Tibial nerve (tissue), 4 donors: ENCODE results near the gene MRTFA. TPM values are rescaled to one million over a fixed set of nuclear protein-coding genes. Genes with fewer than 3 reads are reported as not detected.
A peak's percentile ranks its signal among the peaks of the same experiment; 100 is the strongest.

Source experiments
- DNase-seq, 2 donors: peaks; one replicate each; pipeline ENCODE4 v3.0.0-alpha.2; 2019; ENCODE audit warnings: low spot score in 2 of 2
- H3K27ac ChIP-seq, 4 donors: fragments of 200-600 bp; sonication (generic) in 3 of 4; one replicate each; pipeline ENCODE4 v1.5.1; 2017 to 2019; ENCODE audit warnings: mild to moderate bottlenecking in 1 of 4
- H3K27me3 ChIP-seq, 2 donors: fragments of 200-600 bp; sonication (generic) in 1 of 2; one replicate each; pipeline versions ENCODE4 v1.5.1 to v1.6.0; 2017 to 2019
- H3K36me3 ChIP-seq, 3 donors: fragments of 200-600 bp; sonication (generic); one replicate each; pipeline ENCODE4 v1.5.1; 2018 to 2019
- H3K4me1 ChIP-seq, 4 donors: fragments of 200-600 bp; sonication (generic) in 3 of 4; one replicate each; pipeline ENCODE4 v1.5.1; 2017 to 2019
- H3K4me3 ChIP-seq, 4 donors: fragments of 200-600 bp; sonication (generic) in 3 of 4; one replicate each; pipeline ENCODE4 v1.5.1; 2017 to 2019; ENCODE audit warnings: mild to moderate bottlenecking in 1 of 4, moderate library complexity in 1 of 4
- H3K9me3 ChIP-seq, 4 donors: fragments of 200-600 bp; sonication (generic) in 3 of 4; one replicate each; pipeline ENCODE4 v1.5.1; 2017 to 2019
- EP300 ChIP-seq, 2 donors: sonication (generic); formaldehyde crosslinking; IDR thresholded peaks; one replicate each; pipeline ENCODE4 v1.6.1; 2017; ENCODE audit warnings: antibody characterized with exemption in 2 of 2, mild to moderate bottlenecking in 1 of 2
- POLR2A ChIP-seq, 2 donors: fragments of 450-650 bp; IDR thresholded peaks; one replicate each; pipeline ENCODE4 v1.6.1; 2017; ENCODE audit warnings: antibody characterized with exemption in 2 of 2, mild to moderate bottlenecking in 2 of 2, moderate library complexity in 2 of 2
- WGBS, 2 donors: methylation state at CpG; one replicate each; pipeline ENCODE4 v1.1.5; 2018; 5-methylcytosine and 5-hydroxymethylcytosine counted together
- total RNA-seq, 4 donors: library from RNA; depleted of rRNA; stranded (reverse); fragments of >200 nt; gene quantifications; one replicate each; pipeline ENCODE4 v1.1.0, GENCODE V29; 2016
- TF ChIP-seq, protein P1 (sequence below), 5 experiments: fragments of 200-600 bp in 3 of 5; fragments of 450-650 bp in 2 of 5; sonication (generic) in 3 of 5; IDR thresholded peaks; one replicate each; pipeline ENCODE4 v1.5.1; 2016 to 2019; ENCODE audit warnings: antibody characterized with exemption in 5 of 5, mild to moderate bottlenecking in 3 of 5, moderate library complexity in 2 of 5

Gene MRTFA
- total RNA-seq, 4 donors from 2014 or later: 69.7 to 119 (median 104) TPM

DNA sequence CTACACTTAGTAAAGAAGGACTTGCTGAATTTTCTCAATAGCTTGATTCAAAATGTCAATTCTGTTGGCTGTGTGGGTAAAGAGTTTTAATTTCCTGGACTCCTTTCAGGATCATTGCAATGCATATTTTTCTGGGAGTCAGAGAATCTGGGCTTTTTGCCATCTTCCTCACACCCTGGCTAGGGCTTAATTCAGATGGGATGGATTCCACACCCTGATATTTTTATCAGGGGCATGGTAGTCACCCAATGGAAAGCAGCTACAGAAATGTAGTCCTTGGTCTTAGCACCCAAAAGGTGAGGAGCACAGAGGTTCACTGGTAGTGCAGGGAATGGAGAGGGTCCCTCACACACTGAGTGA is 186.9 kb downstream of the MRTFA start:
- Histone ChIP-seq H3K4me1 (peaks cover 0 to 65% (median 37%) of the 10 kb centered on the region in 4 donors), H3K27ac (peak overlapping the region in 2 of 4 donors; percentile 63 to 79), H3K36me3 (peaks cover 0 to 6% (median 0%) of the 10 kb centered on the region in 3 donors), H3K4me3 (no peak overlapping the region), H3K9me3 (no peaks in the 10 kb centered on the region), H3K27me3 (no peaks in the 10 kb centered on the region)
- DNase-seq: no peak
- TF ChIP-seq, protein P1, sequence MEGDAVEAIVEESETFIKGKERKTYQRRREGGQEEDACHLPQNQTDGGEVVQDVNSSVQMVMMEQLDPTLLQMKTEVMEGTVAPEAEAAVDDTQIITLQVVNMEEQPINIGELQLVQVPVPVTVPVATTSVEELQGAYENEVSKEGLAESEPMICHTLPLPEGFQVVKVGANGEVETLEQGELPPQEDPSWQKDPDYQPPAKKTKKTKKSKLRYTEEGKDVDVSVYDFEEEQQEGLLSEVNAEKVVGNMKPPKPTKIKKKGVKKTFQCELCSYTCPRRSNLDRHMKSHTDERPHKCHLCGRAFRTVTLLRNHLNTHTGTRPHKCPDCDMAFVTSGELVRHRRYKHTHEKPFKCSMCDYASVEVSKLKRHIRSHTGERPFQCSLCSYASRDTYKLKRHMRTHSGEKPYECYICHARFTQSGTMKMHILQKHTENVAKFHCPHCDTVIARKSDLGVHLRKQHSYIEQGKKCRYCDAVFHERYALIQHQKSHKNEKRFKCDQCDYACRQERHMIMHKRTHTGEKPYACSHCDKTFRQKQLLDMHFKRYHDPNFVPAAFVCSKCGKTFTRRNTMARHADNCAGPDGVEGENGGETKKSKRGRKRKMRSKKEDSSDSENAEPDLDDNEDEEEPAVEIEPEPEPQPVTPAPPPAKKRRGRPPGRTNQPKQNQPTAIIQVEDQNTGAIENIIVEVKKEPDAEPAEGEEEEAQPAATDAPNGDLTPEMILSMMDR (IDR thresholded peaks at IDR 0.05): no peak
- TF ChIP-seq POLR2A (IDR thresholded peaks at IDR 0.05) (no peak), EP300 (IDR thresholded peaks at IDR 0.05) (no peak)

DNA sequence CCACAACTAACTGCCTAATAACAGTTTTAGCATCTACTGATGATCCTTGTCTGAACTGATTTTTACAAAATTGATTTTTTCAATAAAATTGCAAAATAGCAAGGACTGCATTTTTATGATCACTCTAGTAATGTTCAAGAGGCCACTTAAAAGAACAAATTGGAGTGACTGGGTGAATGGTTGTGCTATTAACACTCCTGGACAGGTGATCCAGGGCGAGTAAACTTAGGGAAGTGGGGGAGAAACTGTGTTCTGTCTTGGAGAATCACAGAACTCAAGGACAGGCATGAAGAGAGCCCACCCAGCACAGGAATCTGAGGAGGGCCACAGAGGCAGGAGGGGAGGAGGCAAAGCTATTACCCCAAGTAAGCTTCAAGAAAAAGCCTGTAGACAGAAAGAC is 190.3 kb downstream of the MRTFA start:
- Histone ChIP-seq H3K4me3 (no peak overlapping the region), H3K9me3 (no peaks in the 10 kb centered on the region), H3K27me3 (no peaks in the 10 kb centered on the region), H3K27ac (no peak overlapping the region), H3K36me3 (peaks cover 0 to 9% (median 0%) of the 10 kb centered on the region in 3 donors), H3K4me1 (peaks cover 0 to 75% (median 24%) of the 10 kb centered on the region in 4 donors)
- TF ChIP-seq, protein P1 (IDR thresholded peaks at IDR 0.05): no peak
- TF ChIP-seq EP300 (IDR thresholded peaks at IDR 0.05): no peak
- TF ChIP-seq POLR2A (IDR thresholded peaks at IDR 0.05): no peak
- WGBS, 2 donors: 96 to 100% methylated on average over 1 of the region's 1 CpG
- DNase-seq: no peak

- WGBS, 2 donors: 83 to 91% methylated on average over 7 of the region's 7 CpGs
- TF ChIP-seq POLR2A (IDR thresholded peaks at IDR 0.05) (no peak), EP300 (IDR thresholded peaks at IDR 0.05) (no peak)
- TF ChIP-seq, protein P1 (IDR thresholded peaks at IDR 0.05): no peak
- Histone ChIP-seq H3K4me1 (peaks cover 0 to 64% (median 14%) of the 10 kb centered on the region in 4 donors), H3K4me3 (no peak overlapping the region), H3K27me3 (no peaks in the 10 kb centered on the region), H3K9me3 (no peaks in the 10 kb centered on the region), H3K27ac (peak overlapping the region in 1 of 4 donors; percentile 21), H3K36me3 (peaks cover 0 to 9% (median 0%) of the 10 kb centered on the region in 3 donors)
- DNase-seq: no peak
Observed at GRCh38 chr22:40444178-40444831, 192.2 kb downstream of the MRTFA start.

- DNase-seq: peak in 1 of 2 donors; percentile 22
- H3K4me1 ChIP-seq: peaks cover 0 to 59% (median 10%) of the 10 kb centered on the region in 4 donors
- 87 to 91% methylated on average over 4 of the region's 4 CpGs for WGBS, 2 donors
- peaks cover 0 to 9% (median 0%) of the 10 kb centered on the region in 3 donors for H3K36me3 ChIP-seq
- TF ChIP-seq EP300 (IDR thresholded peaks at IDR 0.05) (no peak), POLR2A (IDR thresholded peaks at IDR 0.05) (no peak)
- TF ChIP-seq, protein P1 (IDR thresholded peaks at IDR 0.05): no peak
- H3K27ac ChIP-seq: peak overlapping the region in 2 of 4 donors; percentile 17 to 21
- no peaks in the 10 kb centered on the region for H3K27me3 ChIP-seq
- H3K4me3 ChIP-seq: no peak overlapping the region
- H3K9me3 ChIP-seq: no peaks in the 10 kb centered on the region
Observed at GRCh38 chr22:40443732-40444131, 192.8 kb downstream of the MRTFA start.

DNA sequence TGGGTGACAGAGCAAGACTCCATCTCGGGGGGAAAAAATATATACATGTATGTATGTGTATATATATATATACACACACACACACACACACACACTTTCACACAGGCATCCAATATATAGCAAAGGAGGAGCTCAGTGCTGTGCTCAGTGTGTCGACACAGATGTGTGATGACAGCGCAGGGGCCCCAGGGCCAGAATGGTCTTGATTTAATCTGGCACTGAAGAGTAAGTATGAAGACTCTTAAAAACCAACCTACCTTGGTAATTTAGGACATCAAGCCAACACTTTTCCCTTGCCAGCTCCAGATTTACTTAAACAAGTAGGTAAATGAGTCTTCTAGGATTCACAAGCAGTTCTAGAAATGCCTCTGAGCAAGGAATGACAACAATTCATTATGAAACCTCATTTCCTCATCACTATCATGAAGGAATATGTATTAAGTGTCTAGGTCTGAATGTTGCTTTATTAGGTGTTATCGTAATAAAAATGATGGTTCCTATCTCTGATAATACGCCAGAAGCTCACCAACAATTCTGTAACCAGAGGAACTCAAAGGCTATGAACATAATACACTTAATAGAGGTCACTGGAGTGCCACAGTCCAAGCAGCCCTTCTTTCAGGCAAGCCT is 194.6 kb downstream of the MRTFA start:
- WGBS, 2 donors: 95% methylated on average over 5 of the region's 5 CpGs
- Histone ChIP-seq H3K36me3 (peaks cover 0 to 9% (median 0%) of the 10 kb centered on the region in 3 donors), H3K27me3 (no peaks in the 10 kb centered on the region), H3K4me3 (no peak overlapping the region), H3K27ac (no peak overlapping the region), H3K9me3 (no peaks in the 10 kb centered on the region), H3K4me1 (peaks cover 0 to 58% (median 8%) of the 10 kb centered on the region in 4 donors)
- DNase-seq: no peak
- no peak for TF ChIP-seq EP300 (IDR thresholded peaks at IDR 0.05)
- TF ChIP-seq, protein P1 (IDR thresholded peaks at IDR 0.05): no peak
- TF ChIP-seq POLR2A (IDR thresholded peaks at IDR 0.05): no peak
